ENCODE measurements around the gene ARHGAP29. TPM values are rescaled to one million over a fixed set of nuclear protein-coding genes. Genes with fewer than 3 reads are reported as not detected.

The ARHGAP29 gene
- total RNA-seq, 3 donors from 2014 or later (not counting 1 experiment from before 2014, with no cell fraction given) = 0.07 TPM; not detected in 2

GRCh38 chr1:94122201-94122970, 115.0 kb downstream of the ARHGAP29 start:
- no peak for TF ChIP-seq CTCF (IDR thresholded peaks at IDR 0.05)
- Histone ChIP-seq H3K4me1 (ENCODE audit: control insufficient read depth, insufficient read depth, low read length) (no peaks in the 10 kb centered on the region), H3K4me3 (ENCODE audit: low read length) (no peak overlapping the region), H3K9me3 (ENCODE audit: control insufficient read depth, insufficient read depth, low read length) (no peaks in the 10 kb centered on the region), H3K27ac (ENCODE audit: low read length) (no peak overlapping the region), H3K36me3 (ENCODE audit: control insufficient read depth, insufficient read depth, low read length) (no peaks in the 10 kb centered on the region), H3K27me3 (ENCODE audit: control insufficient read depth, insufficient read depth, low read length) (no peaks in the 10 kb centered on the region)
- H3K9me3 Mint-ChIP-seq = no peaks in the 10 kb centered on the region
- DNase-seq = no peak
- H3K27me3 Mint-ChIP-seq (ENCODE audit: low read depth in 2 of 2) = peaks cover 9 to 15% of the 10 kb centered on the region in 2 donors
- H3K36me3 Mint-ChIP-seq = no peaks in the 10 kb centered on the region
- H3K4me1 Mint-ChIP-seq = no peaks in the 10 kb centered on the region
- no peak overlapping the region for H3K27ac Mint-ChIP-seq
- intact Hi-C loops (cut with micrococcal nuclease) = no loop called here
- WGBS (ENCODE audit: insufficient coverage) = 79% methylated on average over 5 of the region's 5 CpGs
- no peak for ATAC-seq
- no peak overlapping the region for H3K4me3 Mint-ChIP-seq

Other genes with a start within 250 kb of the ARHGAP29 start
- under 1 TPM in 1 of 3 donors, not detected in 2; 0.48 TPM for gene ABCA4, start 116.4 kb downstream of the ARHGAP29 start, total RNA-seq
- gene ABCD3, start 180.8 kb upstream of the ARHGAP29 start, total RNA-seq = 10 to 100 TPM; 22.3 to 29.5 (median 27.6) TPM

All from natural killer cell (primary cell).